ENCODE results near the gene PRDM5. TPM values are rescaled to one million over a fixed set of nuclear protein-coding genes. Genes with fewer than 3 reads are reported as not detected.

PRDM5 gene
- total and polyA plus RNA-seq, 10 of the 15 experiments (the other 5 are each of a cell fraction or from before 2014, with no cell fraction given) = 0.07 TPM; not detected in 9

DNA sequence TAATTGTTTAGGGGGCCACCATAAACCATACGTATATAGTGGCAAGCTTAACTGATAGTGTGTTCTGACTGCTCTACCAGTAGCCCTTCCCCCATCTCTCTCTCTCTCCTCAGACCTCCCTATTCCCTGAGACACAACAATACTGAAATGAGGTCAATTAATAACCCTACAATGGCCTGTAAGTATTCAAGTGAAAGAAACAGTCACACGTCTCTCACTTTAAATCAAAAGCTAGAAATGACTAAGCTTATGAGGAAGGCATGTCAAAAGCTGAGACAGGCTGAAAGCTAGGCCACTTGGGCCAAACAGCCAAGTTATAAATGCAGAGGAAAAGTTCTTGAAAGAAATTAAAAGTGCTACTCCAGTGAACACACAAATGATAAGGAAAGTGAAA lies 78.0 kb downstream of the PRDM5 start (continued):
- TF ChIP-seq, protein P1, sequence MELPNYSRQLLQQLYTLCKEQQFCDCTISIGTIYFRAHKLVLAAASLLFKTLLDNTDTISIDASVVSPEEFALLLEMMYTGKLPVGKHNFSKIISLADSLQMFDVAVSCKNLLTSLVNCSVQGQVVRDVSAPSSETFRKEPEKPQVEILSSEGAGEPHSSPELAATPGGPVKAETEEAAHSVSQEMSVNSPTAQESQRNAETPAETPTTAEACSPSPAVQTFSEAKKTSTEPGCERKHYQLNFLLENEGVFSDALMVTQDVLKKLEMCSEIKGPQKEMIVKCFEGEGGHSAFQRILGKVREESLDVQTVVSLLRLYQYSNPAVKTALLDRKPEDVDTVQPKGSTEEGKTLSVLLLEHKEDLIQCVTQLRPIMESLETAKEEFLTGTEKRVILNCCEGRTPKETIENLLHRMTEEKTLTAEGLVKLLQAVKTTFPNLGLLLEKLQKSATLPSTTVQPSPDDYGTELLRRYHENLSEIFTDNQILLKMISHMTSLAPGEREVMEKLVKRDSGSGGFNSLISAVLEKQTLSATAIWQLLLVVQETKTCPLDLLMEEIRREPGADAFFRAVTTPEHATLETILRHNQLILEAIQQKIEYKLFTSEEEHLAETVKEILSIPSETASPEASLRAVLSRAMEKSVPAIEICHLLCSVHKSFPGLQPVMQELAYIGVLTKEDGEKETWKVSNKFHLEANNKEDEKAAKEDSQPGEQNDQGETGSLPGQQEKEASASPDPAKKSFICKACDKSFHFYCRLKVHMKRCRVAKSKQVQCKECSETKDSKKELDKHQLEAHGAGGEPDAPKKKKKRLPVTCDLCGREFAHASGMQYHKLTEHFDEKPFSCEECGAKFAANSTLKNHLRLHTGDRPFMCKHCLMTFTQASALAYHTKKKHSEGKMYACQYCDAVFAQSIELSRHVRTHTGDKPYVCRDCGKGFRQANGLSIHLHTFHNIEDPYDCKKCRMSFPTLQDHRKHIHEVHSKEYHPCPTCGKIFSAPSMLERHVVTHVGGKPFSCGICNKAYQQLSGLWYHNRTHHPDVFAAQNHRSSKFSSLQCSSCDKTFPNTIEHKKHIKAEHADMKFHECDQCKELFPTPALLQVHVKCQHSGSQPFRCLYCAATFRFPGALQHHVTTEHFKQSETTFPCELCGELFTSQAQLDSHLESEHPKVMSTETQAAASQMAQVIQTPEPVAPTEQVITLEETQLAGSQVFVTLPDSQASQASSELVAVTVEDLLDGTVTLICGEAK (IDR thresholded peaks at IDR 0.05; ENCODE audit: borderline replicate concordance) = no peak
- TF ChIP-seq MYC (IDR thresholded peaks at IDR 0.05; ENCODE audit: insufficient read depth, insufficient read length, insufficient replicate concordance, low read length, severe bottlenecking) (no peak), EED (IDR thresholded peaks at IDR 0.05; ENCODE audit: low read depth) (no peak), RFX5 (IDR thresholded peaks at IDR 0.05; ENCODE audit: low read depth, low read length) (no peak), EP300 (IDR thresholded peaks at IDR 0.05; ENCODE audit: borderline replicate concordance in 1 of 2, control insufficient read depth in 1 of 2, low read depth in 2 of 2, low read length in 2 of 2) (0 out of 4 replicates have a peak, but pooled peaks of 1 of the 2 experiments have one; percentile 17), TARDBP (IDR thresholded peaks at IDR 0.05; ENCODE audit: borderline replicate concordance) (no peak), ZNF217 (IDR thresholded peaks at IDR 0.05) (peak; percentile 86), MEF2B (IDR thresholded peaks at IDR 0.05; ENCODE audit: partially characterized antibody, poor library complexity, severe bottlenecking) (no peak), BACH1 (IDR thresholded peaks at IDR 0.05; ENCODE audit: borderline replicate concordance) (no peak), TCF12 (IDR thresholded peaks at IDR 0.05; ENCODE audit: low read depth, low read length) (no peak), POLR2AphosphoS5 (IDR thresholded peaks at IDR 0.05; ENCODE audit: low read length) (no peak), IRF4 (IDR thresholded peaks at IDR 0.05; ENCODE audit: low read depth, low read length) (0 out of 2 replicates have a peak, but pooled peaks have one; percentile 47), RUNX3 (IDR thresholded peaks at IDR 0.05; ENCODE audit: low read length) (peak; percentile 56), ETV6 (conservative IDR thresholded peaks at IDR 0.05 in 1 of 2, IDR thresholded peaks at IDR 0.05 in 1 of 2; ENCODE audit: borderline replicate concordance in 1 of 2, low read depth in 1 of 2) (peak in 1 of 2 experiments; percentile 27; a peak in 1 of 4 replicates), TCF3 (IDR thresholded peaks at IDR 0.05; ENCODE audit: borderline replicate concordance, insufficient read depth, low read depth, low read length) (no peak), POLR2A (IDR thresholded peaks at IDR 0.05; ENCODE audit: low read depth, low read length) (no peak), IKZF1 (conservative IDR thresholded peaks at IDR 0.05) (no peak; the same call in 1 of the 2 replicates)
- TF ChIP-seq, protein P2, sequence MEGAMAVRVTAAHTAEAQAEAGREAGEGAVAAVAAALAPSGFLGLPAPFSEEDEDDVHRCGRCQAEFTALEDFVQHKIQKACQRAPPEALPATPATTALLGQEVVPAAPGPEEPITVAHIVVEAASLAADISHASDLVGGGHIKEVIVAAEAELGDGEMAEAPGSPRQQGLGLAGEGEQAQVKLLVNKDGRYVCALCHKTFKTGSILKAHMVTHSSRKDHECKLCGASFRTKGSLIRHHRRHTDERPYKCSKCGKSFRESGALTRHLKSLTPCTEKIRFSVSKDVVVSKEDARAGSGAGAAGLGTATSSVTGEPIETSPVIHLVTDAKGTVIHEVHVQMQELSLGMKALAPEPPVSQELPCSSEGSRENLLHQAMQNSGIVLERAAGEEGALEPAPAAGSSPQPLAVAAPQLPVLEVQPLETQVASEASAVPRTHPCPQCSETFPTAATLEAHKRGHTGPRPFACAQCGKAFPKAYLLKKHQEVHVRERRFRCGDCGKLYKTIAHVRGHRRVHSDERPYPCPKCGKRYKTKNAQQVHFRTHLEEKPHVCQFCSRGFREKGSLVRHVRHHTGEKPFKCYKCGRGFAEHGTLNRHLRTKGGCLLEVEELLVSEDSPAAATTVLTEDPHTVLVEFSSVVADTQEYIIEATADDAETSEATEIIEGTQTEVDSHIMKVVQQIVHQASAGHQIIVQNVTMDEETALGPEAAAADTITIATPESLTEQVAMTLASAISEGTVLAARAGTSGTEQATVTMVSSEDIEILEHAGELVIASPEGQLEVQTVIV (IDR thresholded peaks at IDR 0.05; ENCODE audit: borderline replicate concordance, partially characterized antibody) = no peak
- TF ChIP-seq, protein P3, sequence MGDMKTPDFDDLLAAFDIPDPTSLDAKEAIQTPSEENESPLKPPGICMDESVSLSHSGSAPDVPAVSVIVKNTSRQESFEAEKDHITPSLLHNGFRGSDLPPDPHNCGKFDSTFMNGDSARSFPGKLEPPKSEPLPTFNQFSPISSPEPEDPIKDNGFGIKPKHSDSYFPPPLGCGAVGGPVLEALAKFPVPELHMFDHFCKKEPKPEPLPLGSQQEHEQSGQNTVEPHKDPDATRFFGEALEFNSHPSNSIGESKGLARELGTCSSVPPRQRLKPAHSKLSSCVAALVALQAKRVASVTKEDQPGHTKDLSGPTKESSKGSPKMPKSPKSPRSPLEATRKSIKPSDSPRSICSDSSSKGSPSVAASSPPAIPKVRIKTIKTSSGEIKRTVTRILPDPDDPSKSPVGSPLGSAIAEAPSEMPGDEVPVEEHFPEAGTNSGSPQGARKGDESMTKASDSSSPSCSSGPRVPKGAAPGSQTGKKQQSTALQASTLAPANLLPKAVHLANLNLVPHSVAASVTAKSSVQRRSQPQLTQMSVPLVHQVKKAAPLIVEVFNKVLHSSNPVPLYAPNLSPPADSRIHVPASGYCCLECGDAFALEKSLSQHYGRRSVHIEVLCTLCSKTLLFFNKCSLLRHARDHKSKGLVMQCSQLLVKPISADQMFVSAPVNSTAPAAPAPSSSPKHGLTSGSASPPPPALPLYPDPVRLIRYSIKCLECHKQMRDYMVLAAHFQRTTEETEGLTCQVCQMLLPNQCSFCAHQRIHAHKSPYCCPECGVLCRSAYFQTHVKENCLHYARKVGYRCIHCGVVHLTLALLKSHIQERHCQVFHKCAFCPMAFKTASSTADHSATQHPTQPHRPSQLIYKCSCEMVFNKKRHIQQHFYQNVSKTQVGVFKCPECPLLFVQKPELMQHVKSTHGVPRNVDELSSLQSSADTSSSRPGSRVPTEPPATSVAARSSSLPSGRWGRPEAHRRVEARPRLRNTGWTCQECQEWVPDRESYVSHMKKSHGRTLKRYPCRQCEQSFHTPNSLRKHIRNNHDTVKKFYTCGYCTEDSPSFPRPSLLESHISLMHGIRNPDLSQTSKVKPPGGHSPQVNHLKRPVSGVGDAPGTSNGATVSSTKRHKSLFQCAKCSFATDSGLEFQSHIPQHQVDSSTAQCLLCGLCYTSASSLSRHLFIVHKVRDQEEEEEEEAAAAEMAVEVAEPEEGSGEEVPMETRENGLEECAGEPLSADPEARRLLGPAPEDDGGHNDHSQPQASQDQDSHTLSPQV (IDR thresholded peaks at IDR 0.05) = no peak
